ENCODE results near the gene TMSB15C.
"Not testable (repeated sequence)": the region's sequence is repeated elsewhere in the genome, so short reads cannot be mapped to it uniquely, and the experiment has no call there.

TMSB15C gene

DNA sequence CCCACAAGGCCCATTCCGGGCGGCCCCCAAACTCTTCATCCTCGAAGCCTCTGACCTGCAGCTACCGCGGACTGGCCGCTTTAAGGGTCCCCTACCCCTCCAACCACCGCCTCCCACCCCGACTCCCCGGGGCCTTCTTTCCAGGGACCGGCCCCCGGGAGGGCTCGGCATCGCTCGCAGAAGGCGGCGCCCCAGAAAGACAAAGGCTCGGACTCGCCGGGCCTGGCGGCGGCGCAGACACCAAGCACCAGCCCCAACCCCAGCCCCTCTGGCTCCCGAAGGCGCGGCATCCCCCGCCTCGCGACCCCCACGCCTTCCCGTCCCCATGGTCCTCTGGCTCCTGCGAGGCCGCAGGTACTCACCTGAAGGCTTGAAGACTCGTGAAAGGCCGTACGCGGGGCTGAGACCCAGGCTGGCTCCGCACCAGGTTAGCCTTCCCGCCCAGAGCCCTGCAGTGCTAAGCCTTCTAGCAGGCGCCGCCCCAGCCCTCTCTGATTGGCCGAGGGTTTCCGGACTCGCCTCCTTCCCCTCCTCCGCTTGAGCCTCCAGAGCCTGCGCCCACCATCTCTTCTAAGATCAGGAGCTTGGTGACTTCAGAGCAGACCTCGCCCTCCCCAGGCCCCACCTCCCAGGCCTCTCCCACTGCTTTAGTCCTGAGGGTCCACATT is at the start of gene TMSB15C:
Gene TMSB15C, minus strand, starts transcription at position 459 of the 668 bp plus-strand sequence.
- DNase-seq: not testable (repeated sequence)

DNA sequence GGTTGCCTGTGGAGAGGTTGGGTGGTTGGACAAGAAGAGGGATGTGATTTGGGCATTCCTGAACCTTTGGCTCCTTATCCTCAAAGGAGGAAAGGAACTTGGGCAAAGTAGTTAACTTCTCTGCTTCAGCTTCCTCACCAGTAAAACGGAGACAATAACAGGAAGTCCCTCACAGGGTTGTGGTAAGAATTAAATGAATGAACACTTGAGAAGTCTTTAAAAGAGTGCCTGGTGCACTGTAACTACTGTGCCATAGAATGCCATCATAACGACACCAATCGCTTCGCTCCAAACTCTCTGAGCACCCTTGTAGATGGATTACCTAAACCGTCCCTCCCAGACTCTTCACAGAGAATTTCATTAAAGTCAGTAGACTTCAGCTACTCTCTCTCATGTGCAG is 46.8 kb upstream of the TMSB15C start:
- DNase-seq: no peak

- DNase-seq: no peak
Observed at GRCh38 chrX:104118765-104119164, 42.7 kb upstream of the TMSB15C start.

GRCh38 chrX:104117759-104118158 is 41.7 kb upstream of the TMSB15C start:
- DNase-seq: no peak

- peak; percentile 40 to 44 for DNase-seq
Observed at GRCh38 chrX:104113222-104113965, 37.4 kb upstream of the TMSB15C start.

GRCh38 chrX:104112326-104112951 is 36.4 kb upstream of the TMSB15C start, which contains the start of gene ZCCHC18:
TSS of gene ZCCHC18 (plus strand) at chrX:104112523. CDS start at chrX:104114112, 1,589 bp downstream.
- peak; percentile 12 to 18 for DNase-seq

GRCh38 chrX:104110491-104111240 is 34.6 kb upstream of the TMSB15C start:
- not testable (repeated sequence) for DNase-seq

- DNase-seq: no peak
Observed at GRCh38 chrX:104108955-104109354, 32.9 kb upstream of the TMSB15C start.

- DNase-seq: no peak
Observed at GRCh38 chrX:104105330-104106262, 29.6 kb upstream of the TMSB15C start.

GRCh38 chrX:104104676-104105075 is 28.6 kb upstream of the TMSB15C start:
- no peak for DNase-seq

DNA sequence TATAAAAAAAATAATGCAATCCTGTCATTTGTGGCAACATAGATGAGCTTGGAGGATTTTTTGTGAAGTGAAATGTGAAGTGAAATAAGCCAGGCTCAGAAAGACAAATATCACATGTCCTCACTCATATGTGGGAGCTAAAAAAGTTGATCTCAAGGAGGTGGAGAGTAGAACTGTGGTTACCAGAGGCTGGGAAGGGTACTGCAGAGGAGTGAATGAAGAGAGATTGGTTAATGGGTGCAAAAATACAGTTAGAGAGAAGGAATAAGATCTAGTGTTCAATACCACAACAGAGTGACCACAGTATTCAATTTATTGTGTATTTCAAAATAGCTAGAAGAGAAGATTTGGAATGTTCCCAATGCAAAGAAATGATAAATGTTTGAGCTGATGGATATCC is 22.9 kb upstream of the TMSB15C start:
- no peak for DNase-seq

GRCh38 chrX:104098151-104098808 is 22.2 kb upstream of the TMSB15C start:
- peak; percentile 38 to 61 for DNase-seq

DNA sequence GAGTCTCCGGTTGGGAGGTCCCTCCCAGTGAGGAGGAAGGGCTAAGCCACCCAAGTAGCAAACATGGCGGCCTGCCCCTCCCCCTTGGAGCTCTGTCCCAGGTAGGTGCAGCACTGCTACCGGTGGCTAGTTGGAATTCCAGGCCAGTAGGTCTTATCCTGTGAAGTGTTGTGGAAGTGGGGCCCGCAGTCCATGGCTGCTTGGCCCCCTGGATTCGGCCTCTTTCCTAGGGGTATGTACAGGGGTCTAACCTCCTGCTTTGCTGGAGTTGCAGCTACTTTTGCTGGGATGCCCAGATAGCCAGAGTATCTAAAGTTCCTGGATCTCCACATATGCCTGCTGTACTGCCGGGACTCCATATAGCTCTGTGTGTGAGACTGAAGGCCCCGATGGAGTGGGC is 9.9 kb upstream of the TMSB15C start:
- no peak for DNase-seq

DNA sequence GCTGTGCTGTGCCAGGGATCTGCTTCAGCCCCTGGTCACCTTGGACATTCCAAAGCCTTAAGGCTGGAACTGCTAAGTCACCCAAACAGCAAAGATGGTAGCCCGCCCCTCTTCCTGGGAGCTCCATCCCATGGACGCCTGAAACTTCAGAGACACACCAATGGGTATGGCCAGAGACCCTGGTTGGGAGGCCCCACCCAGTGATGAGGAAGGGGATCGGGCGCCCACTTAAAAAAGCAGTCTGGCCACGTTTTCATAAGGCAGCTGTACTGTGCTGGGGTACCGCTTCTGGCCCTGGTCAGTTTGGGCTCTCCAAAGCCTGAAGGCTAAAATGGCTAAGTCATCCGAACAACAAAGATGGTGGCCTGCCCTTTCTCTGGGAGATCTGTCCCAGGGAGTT is 9.4 kb upstream of the TMSB15C start:
- no peak for DNase-seq

- DNase-seq: no peak
Observed at GRCh38 chrX:104084534-104085277, 8.7 kb upstream of the TMSB15C start.

DNA sequence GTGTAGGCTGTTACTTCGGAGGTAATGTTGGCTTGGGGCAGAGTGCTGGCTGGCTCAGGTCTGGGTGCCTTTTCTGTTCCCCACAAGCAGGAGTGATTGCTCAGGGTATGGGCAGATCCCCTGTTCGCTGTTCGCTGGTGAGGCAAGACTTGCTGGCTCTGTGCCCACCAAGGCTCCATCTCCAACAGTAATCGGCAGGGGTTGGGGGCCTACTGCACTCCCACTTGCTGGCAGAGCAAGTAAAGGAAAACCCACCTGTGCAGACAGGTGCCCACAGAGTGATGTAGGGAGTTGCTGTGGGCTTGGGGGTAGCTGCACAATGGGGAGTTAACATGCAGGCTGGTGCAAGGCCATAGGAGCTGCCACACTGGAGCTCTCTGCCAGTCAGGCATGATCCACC is 8.0 kb upstream of the TMSB15C start:
- no peak for DNase-seq

GRCh38 chrX:104077854-104078253 is 1.8 kb upstream of the TMSB15C start:
- not testable (repeated sequence) for DNase-seq

DNA sequence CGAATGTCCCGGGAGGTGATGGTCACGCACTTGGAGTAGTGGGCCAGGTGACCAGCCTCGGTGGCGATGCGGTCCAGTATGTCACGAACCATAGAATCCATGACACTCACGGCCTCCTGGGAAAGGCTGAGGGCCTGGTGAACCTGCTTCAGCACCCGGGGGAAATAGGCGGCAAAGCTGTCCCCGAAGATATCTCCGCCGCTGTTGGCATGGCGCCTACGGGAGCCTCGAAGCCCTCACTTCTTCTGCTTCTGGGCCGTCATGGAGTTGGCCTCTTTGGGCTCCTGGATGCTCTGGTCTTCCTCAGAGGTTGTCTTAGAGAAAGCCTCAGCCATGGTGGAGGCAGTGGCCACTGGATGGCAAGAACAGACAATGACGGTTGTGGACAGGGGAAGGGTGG is 13.4 kb downstream of the TMSB15C start:
- not testable (repeated sequence) for DNase-seq

DNA sequence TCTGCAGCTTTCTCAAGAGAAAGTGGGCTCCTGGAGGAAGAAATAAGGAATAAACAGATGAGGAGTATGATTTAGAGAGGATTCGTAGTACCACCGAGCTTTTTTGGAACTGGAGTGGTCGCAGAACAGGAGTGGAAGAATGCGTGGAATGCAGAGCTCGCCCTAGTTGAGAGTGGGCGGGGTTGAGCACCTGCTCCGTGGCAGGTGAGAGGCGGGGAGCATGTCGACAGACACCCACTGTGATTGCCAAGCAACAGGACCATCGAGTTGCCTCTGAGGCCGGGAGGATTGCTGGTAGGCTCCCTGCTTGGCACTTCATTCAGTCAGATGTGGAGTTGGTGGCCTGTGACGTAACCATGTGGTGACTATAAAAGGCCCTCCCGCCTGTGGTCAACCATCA is 21.1 kb downstream of the TMSB15C start:
- not testable (repeated sequence) for DNase-seq

GRCh38 chrX:104047171-104047570 is 28.9 kb downstream of the TMSB15C start:
- DNase-seq: no peak

- no peak for DNase-seq
Observed at GRCh38 chrX:104045642-104046041, 30.4 kb downstream of the TMSB15C start.
